Breast epithelium (tissue), 3 donors: Measurements from ENCODE around the gene ELAVL4.

Source experiments
- CTCF ChIP-seq, 3 donors: fragments of 450-650 bp; IDR thresholded peaks; one replicate each; pipeline ENCODE4 v1.5.1; 2016 to 2017; ENCODE audit warnings: antibody characterized with exemption in 3 of 3, mild to moderate bottlenecking in 3 of 3, moderate library complexity in 3 of 3
- POLR2A ChIP-seq: fragments of 450-650 bp; IDR thresholded peaks from one replicate; pipeline ENCODE4 v1.6.1; 2016; ENCODE audit warnings: antibody characterized with exemption, mild to moderate bottlenecking, moderate library complexity

DNA sequence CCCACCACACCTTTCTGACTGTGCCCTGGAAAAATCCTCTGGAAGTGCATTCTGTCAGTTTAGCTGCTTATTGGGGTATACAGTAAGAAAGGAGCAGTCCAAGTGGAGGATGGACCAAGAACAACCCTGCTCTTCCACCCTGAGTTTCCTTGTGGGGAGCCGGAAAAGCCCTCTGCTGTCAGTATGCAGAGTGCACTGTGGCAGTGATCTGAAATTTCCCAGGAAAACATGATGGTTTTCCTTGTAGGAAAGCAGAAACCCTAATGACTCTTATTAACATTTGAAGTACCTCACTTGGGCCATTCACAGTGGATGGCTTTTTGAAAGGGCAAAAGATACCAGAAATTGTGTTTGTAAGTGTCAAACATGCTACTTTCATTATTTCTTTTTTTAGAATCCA, 20.5 kb downstream of the ELAVL4 start:
- TF ChIP-seq CTCF (IDR thresholded peaks at IDR 0.05) (no peak), POLR2A (no peak)
